Measurements from ENCODE around the gene PDK3.

DNA sequence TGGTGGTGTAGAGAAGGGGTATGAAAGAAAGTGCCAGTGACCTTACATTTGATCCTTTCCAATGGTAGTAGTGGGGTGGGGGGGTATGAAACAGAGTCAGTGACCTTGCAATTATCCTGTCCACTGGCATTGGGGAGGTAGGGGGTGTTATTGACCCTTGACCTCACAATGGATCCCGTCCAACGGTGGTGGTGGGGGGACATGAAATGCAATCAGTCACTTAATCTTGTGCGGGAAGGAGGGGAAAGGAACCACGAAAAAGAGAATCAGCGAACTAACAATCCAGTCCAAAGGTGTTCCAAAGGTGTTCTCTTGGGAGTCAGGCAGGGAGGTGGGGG, 619 bp upstream of the PDK3 start:
- TF ChIP-seq EZH2 (IDR thresholded peaks at IDR 0.05; ENCODE audit: low read length, unreplicated experiment), result no peak
- TF ChIP-seq EZH2phosphoT487 (IDR thresholded peaks at IDR 0.05; ENCODE audit: borderline replicate concordance, low read length), result no peak
